ENCODE results near the gene ABCB10.
A peak's percentile ranks its signal among the peaks of the same experiment; 100 is the strongest.

The ABCB10 gene

GRCh38 chr1:229480495-229480894, 78.0 kb downstream of the ABCB10 start:
- TF ChIP-seq CREB1 (IDR thresholded peaks at IDR 0.05; ENCODE audit: low read depth) = no peak
- TF ChIP-seq CEBPB (IDR thresholded peaks at IDR 0.05) = no peak
- no peak for TF ChIP-seq NFIC (IDR thresholded peaks at IDR 0.05)
- TF ChIP-seq FOXM1 (IDR thresholded peaks at IDR 0.05; ENCODE audit: borderline replicate concordance, low read depth) = no peak
- TF ChIP-seq ZBTB7A (IDR thresholded peaks at IDR 0.05; ENCODE audit: low read depth) = no peak
- no peak for TF ChIP-seq TAF1 (IDR thresholded peaks at IDR 0.05; ENCODE audit: low read depth)
- no peak for TF ChIP-seq REST (IDR thresholded peaks at IDR 0.05; ENCODE audit: low read depth)
- no peak for TF ChIP-seq EGR1 (IDR thresholded peaks at IDR 0.05)
- no peak for TF ChIP-seq TEAD4 (IDR thresholded peaks at IDR 0.05)
- TF ChIP-seq EP300 (IDR thresholded peaks at IDR 0.05; ENCODE audit: borderline replicate concordance) = no peak

- TF ChIP-seq USF1 (IDR thresholded peaks at IDR 0.05) (no peak), RAD21 (IDR thresholded peaks at IDR 0.05; ENCODE audit: low read depth) (no peak), TCF12 (IDR thresholded peaks at IDR 0.05; ENCODE audit: low read depth) (no peak), TAF1 (IDR thresholded peaks at IDR 0.05; ENCODE audit: low read depth) (no peak), FOXM1 (IDR thresholded peaks at IDR 0.05; ENCODE audit: borderline replicate concordance, low read depth) (no peak), EGR1 (IDR thresholded peaks at IDR 0.05) (no peak), ZBTB7A (IDR thresholded peaks at IDR 0.05; ENCODE audit: low read depth) (no peak), YY1 (IDR thresholded peaks at IDR 0.05; ENCODE audit: low read depth) (no peak), CEBPB (IDR thresholded peaks at IDR 0.05) (no peak), EP300 (IDR thresholded peaks at IDR 0.05; ENCODE audit: borderline replicate concordance) (no peak), CREB1 (IDR thresholded peaks at IDR 0.05; ENCODE audit: low read depth) (no peak), TEAD4 (IDR thresholded peaks at IDR 0.05) (no peak), REST (IDR thresholded peaks at IDR 0.05; ENCODE audit: low read depth) (no peak), NFIC (IDR thresholded peaks at IDR 0.05) (no peak)
- TF ChIP-seq, protein P1, sequence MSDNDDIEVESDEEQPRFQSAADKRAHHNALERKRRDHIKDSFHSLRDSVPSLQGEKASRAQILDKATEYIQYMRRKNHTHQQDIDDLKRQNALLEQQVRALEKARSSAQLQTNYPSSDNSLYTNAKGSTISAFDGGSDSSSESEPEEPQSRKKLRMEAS (IDR thresholded peaks at IDR 0.05) = no peak
Measured at GRCh38 chr1:229479660-229480399, 78.7 kb downstream of the ABCB10 start.

GRCh38 chr1:229478852-229479251, 79.7 kb downstream of the ABCB10 start:
- no peak for TF ChIP-seq EP300 (IDR thresholded peaks at IDR 0.05; ENCODE audit: borderline replicate concordance)
- no peak for TF ChIP-seq EGR1 (IDR thresholded peaks at IDR 0.05)
- TF ChIP-seq FOXM1 (IDR thresholded peaks at IDR 0.05; ENCODE audit: borderline replicate concordance, low read depth) = no peak

DNA sequence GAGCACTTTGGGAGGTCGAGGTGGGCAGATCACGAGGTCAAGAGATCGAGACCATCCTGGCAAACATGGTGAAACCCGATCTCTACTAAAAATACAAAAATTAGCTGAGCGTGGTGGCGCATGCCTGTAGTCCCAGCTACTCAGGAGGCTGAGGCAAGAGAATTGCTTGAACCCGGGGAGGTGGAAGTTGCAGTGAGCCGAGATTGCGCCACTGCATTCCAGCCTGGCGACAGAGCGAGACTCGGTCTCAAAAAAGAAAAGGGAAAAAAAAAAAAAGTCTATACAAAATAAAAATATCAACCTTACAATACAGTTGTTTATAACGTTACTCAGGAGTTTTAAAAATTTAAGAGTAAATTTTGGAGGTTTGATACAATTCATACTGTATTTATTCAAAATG, 82.6 kb downstream of the ABCB10 start:
- TF ChIP-seq CEBPB (IDR thresholded peaks at IDR 0.05) (peak; percentile 93), TEAD4 (IDR thresholded peaks at IDR 0.05) (peak; percentile 76)

GRCh38 chr1:229474509-229474908, 84.0 kb downstream of the ABCB10 start:
- TF ChIP-seq CEBPB (IDR thresholded peaks at IDR 0.05) (no peak), FOXM1 (IDR thresholded peaks at IDR 0.05; ENCODE audit: borderline replicate concordance, low read depth) (no peak), EP300 (IDR thresholded peaks at IDR 0.05; ENCODE audit: borderline replicate concordance) (no peak), TAF1 (IDR thresholded peaks at IDR 0.05; ENCODE audit: low read depth) (no peak), USF1 (IDR thresholded peaks at IDR 0.05) (no peak), YY1 (IDR thresholded peaks at IDR 0.05; ENCODE audit: low read depth) (no peak), RAD21 (IDR thresholded peaks at IDR 0.05; ENCODE audit: low read depth) (no peak), CREB1 (IDR thresholded peaks at IDR 0.05; ENCODE audit: low read depth) (no peak), ZBTB7A (IDR thresholded peaks at IDR 0.05; ENCODE audit: low read depth) (no peak), REST (IDR thresholded peaks at IDR 0.05; ENCODE audit: low read depth) (no peak), EGR1 (IDR thresholded peaks at IDR 0.05) (no peak), TEAD4 (IDR thresholded peaks at IDR 0.05) (no peak), NFIC (IDR thresholded peaks at IDR 0.05) (no peak), TCF12 (IDR thresholded peaks at IDR 0.05; ENCODE audit: low read depth) (no peak)
- TF ChIP-seq, protein P1 (IDR thresholded peaks at IDR 0.05) = no peak
